Glutamatergic neuron (in vitro differentiated cells): ENCODE data around the gene CABCOCO1. TPM values are rescaled to one million over a fixed set of nuclear protein-coding genes. Genes with fewer than 3 reads are reported as not detected.

Experiments
- DNase-seq: peaks from one replicate; pipeline ENCODE4 v3.0.0; 2022
- H3K27ac Mint-ChIP-seq: one replicate; pipeline ENCODE4 v1.8.0; 2020; ENCODE audit warnings: mild to moderate bottlenecking, mixed read lengths, inconsistent platforms; ENCODE audit not compliant: unreplicated experiment
- H3K27me3 Mint-ChIP-seq: one replicate; pipeline ENCODE4 v1.8.0; 2020; ENCODE audit warnings: mild to moderate bottlenecking, moderate library complexity, mixed read lengths, inconsistent platforms; ENCODE audit not compliant: unreplicated experiment
- H3K36me3 Mint-ChIP-seq: one replicate; pipeline ENCODE4 v1.8.0; 2020; ENCODE audit warnings: mild to moderate bottlenecking, mixed read lengths, inconsistent platforms; ENCODE audit not compliant: unreplicated experiment
- H3K4me1 Mint-ChIP-seq: one replicate; pipeline ENCODE4 v1.8.0; 2020; ENCODE audit warnings: mild to moderate bottlenecking, low read depth, mixed read lengths, inconsistent platforms; ENCODE audit not compliant: unreplicated experiment
- H3K4me3 Mint-ChIP-seq: one replicate; pipeline ENCODE4 v1.8.0; 2020; ENCODE audit warnings: mild to moderate bottlenecking, mixed read lengths, inconsistent platforms; ENCODE audit not compliant: unreplicated experiment
- H3K9me3 Mint-ChIP-seq: one replicate; pipeline ENCODE4 v1.8.0; 2020; ENCODE audit warnings: mild to moderate bottlenecking, moderate library complexity, mixed read lengths, inconsistent platforms; ENCODE audit not compliant: unreplicated experiment
- CTCF ChIP-seq: fragments of 200-600 bp; sonication (generic); IDR thresholded peaks from one replicate; pipeline ENCODE4 v1.5.0; 2021; ENCODE audit not compliant: partially characterized antibody, unreplicated experiment
- total RNA-seq: library from RNA; stranded (reverse); fragmentation: NEBNext Ultra II Directional; extraction: Animal tissue kit (Norgen Biotek cat#: 25700); gene quantifications from one replicate; pipeline ENCODE4 v1.2.1, GENCODE V29; 2021; ENCODE audit not compliant: unreplicated experiment

Gene CABCOCO1
- total RNA-seq, 1 donor from 2014 or later, result not detected

- Mint-ChIP-seq H3K4me3 (no peak overlapping the region), H3K27ac (no peak overlapping the region), H3K9me3 (no peaks in the 10 kb centered on the region)
Measured at GRCh38 chr10:61633665-61634064, 29.1 kb upstream of the CABCOCO1 start.

GRCh38 chr10:61634746-61635145 lies 28.0 kb upstream of the CABCOCO1 start:
- Mint-ChIP-seq H3K27me3 (no peaks in the 10 kb centered on the region), H3K27ac (no peak overlapping the region), H3K4me1 (no peaks in the 10 kb centered on the region), H3K4me3 (no peak overlapping the region), H3K9me3 (no peaks in the 10 kb centered on the region), H3K36me3 (no peaks in the 10 kb centered on the region)
- DNase-seq, result no peak
- no peak for TF ChIP-seq CTCF

More at GRCh38 chr10:61633665-61634064, 29.1 kb upstream of the CABCOCO1 start:
- no peak for TF ChIP-seq CTCF
- Mint-ChIP-seq H3K27me3 (no peaks in the 10 kb centered on the region), H3K36me3 (no peaks in the 10 kb centered on the region), H3K4me1 (no peaks in the 10 kb centered on the region)
- no peak for DNase-seq

- no peak overlapping the region for H3K4me3 Mint-ChIP-seq
- no peaks in the 10 kb centered on the region for H3K36me3 Mint-ChIP-seq
- no peaks in the 10 kb centered on the region for H3K9me3 Mint-ChIP-seq
- TF ChIP-seq CTCF, result no peak
- DNase-seq, result no peak
- no peak overlapping the region for H3K27ac Mint-ChIP-seq
- H3K27me3 Mint-ChIP-seq, result no peaks in the 10 kb centered on the region
- no peaks in the 10 kb centered on the region for H3K4me1 Mint-ChIP-seq
Measured at GRCh38 chr10:61635471-61635870, 27.3 kb upstream of the CABCOCO1 start.

GRCh38 chr10:61635932-61636331 lies 26.8 kb upstream of the CABCOCO1 start:
- Mint-ChIP-seq H3K4me1 (no peaks in the 10 kb centered on the region), H3K9me3 (no peaks in the 10 kb centered on the region), H3K27me3 (no peaks in the 10 kb centered on the region), H3K27ac (no peak overlapping the region), H3K4me3 (no peak overlapping the region), H3K36me3 (no peaks in the 10 kb centered on the region)
- DNase-seq, result no peak
- TF ChIP-seq CTCF, result no peak

- Mint-ChIP-seq H3K27ac (no peak overlapping the region), H3K27me3 (no peaks in the 10 kb centered on the region), H3K4me3 (no peak overlapping the region), H3K36me3 (no peaks in the 10 kb centered on the region), H3K4me1 (peaks cover 4% of the 10 kb centered on the region), H3K9me3 (no peaks in the 10 kb centered on the region)
- no peak for DNase-seq
- no peak for TF ChIP-seq CTCF
Measured at GRCh38 chr10:61639952-61640351, 22.8 kb upstream of the CABCOCO1 start.
